Transverse colon (tissue), 4 donors: ENCODE data around the gene MTX1. TPM values are rescaled to one million over a fixed set of nuclear protein-coding genes. Genes with fewer than 3 reads are reported as not detected.
"Not testable (repeated sequence)": the region's sequence is repeated elsewhere in the genome, so short reads cannot be mapped to it uniquely, and the experiment has no call there.

ENCODE experiments used
- DNase-seq: peaks from one replicate; pipeline ENCODE4 v3.0.0-alpha.2; 2019
- H3K27ac ChIP-seq, 4 donors: fragments of 200-600 bp; sonication (generic); 2 replicates each; pipeline ENCODE4 v1.5.1; 2016 to 2018; ENCODE audit warnings: inconsistent platforms in 4 of 4
- H3K27me3 ChIP-seq: fragments of 200-600 bp; sonication (generic); 2 replicates; pipeline ENCODE4 v1.5.1; 2017; ENCODE audit warnings: inconsistent platforms
- H3K36me3 ChIP-seq, 4 donors: fragments of 200-600 bp; sonication (generic); 2 replicates each; pipeline ENCODE4 v1.5.1; 2017 to 2019; ENCODE audit warnings: inconsistent platforms in 4 of 4
- H3K4me1 ChIP-seq, 4 donors: fragments of 200-600 bp; sonication (generic); 2 replicates each; pipeline ENCODE4 v1.5.1; 2017 to 2020; ENCODE audit warnings: inconsistent platforms in 4 of 4
- H3K4me3 ChIP-seq, 4 donors: fragments of 200-600 bp; sonication (generic); 1 replicate in 1 of 4; 2 replicates in 3 of 4; pipeline versions ENCODE4 v1.5.1 to v1.6.1; 2017 to 2019; ENCODE audit warnings: inconsistent platforms in 4 of 4
- H3K9me3 ChIP-seq, 2 donors: fragments of 200-600 bp; sonication (generic); 2 replicates each; pipeline ENCODE4 v1.5.1; 2017 to 2019; ENCODE audit warnings: inconsistent platforms in 2 of 2
- CTCF ChIP-seq, 5 experiments: fragments of 200-600 bp in 3 of 5; fragments of 450-650 bp in 2 of 5; sonication (generic) in 3 of 5; IDR thresholded peaks; 1 replicate in 2 of 5; 2 replicates in 3 of 5; pipeline ENCODE4 v1.5.1; 2016 to 2017; ENCODE audit warnings: antibody characterized with exemption in 5 of 5, inconsistent platforms in 3 of 5, mild to moderate bottlenecking in 2 of 5, moderate library complexity in 1 of 5
- EP300 ChIP-seq: sonication (generic); formaldehyde crosslinking; IDR thresholded peaks from one replicate; pipeline ENCODE4 v1.6.1; 2017; ENCODE audit warnings: antibody characterized with exemption, low read depth
- POLR2A ChIP-seq: fragments of 450-650 bp; IDR thresholded peaks from one replicate; pipeline ENCODE4 v1.6.1; 2016; ENCODE audit warnings: antibody characterized with exemption, mild to moderate bottlenecking, moderate library complexity
- POLR2AphosphoS5 ChIP-seq, 3 donors: sonication (generic); formaldehyde crosslinking; IDR thresholded peaks; one replicate each; pipeline ENCODE4 v1.6.1; 2016; ENCODE audit warnings: antibody characterized with exemption in 3 of 3
- WGBS, 2 donors: methylation state at CpG; one replicate each; pipeline ENCODE4 v1.1.5; 2018; ENCODE audit warnings: low coverage in 1 of 2; 5-methylcytosine and 5-hydroxymethylcytosine counted together
- in situ Hi-C, 4 donors: fragments of 200-750 bp; cut with MboI; loops; one replicate each; pipeline versions ENCODE4 v1.15.0 to v1.15.1; 2017; ENCODE audit warnings: low sequenced_read_pairs in 3 of 4, low pct_ligation_motif_present in 1 of 4, low pct_unique_long_range_greater_than_20kb in 1 of 4
- intact Hi-C: fragments of 100-400 bp; cut with DNase I; formaldehyde crosslinking; loops from one replicate; pipeline ENCODE4 v1.15.1; 2023; ENCODE audit warnings: low total_unique reads
- total RNA-seq, 4 donors: library from RNA; depleted of rRNA; stranded (reverse); fragments of >200 nt; gene quantifications; one replicate each; pipeline ENCODE4 v1.1.0, GENCODE V29; 2016

The MTX1 gene
- total RNA-seq, 4 donors from 2014 or later: 24.3 to 64.0 (median 46.0) TPM

DNA sequence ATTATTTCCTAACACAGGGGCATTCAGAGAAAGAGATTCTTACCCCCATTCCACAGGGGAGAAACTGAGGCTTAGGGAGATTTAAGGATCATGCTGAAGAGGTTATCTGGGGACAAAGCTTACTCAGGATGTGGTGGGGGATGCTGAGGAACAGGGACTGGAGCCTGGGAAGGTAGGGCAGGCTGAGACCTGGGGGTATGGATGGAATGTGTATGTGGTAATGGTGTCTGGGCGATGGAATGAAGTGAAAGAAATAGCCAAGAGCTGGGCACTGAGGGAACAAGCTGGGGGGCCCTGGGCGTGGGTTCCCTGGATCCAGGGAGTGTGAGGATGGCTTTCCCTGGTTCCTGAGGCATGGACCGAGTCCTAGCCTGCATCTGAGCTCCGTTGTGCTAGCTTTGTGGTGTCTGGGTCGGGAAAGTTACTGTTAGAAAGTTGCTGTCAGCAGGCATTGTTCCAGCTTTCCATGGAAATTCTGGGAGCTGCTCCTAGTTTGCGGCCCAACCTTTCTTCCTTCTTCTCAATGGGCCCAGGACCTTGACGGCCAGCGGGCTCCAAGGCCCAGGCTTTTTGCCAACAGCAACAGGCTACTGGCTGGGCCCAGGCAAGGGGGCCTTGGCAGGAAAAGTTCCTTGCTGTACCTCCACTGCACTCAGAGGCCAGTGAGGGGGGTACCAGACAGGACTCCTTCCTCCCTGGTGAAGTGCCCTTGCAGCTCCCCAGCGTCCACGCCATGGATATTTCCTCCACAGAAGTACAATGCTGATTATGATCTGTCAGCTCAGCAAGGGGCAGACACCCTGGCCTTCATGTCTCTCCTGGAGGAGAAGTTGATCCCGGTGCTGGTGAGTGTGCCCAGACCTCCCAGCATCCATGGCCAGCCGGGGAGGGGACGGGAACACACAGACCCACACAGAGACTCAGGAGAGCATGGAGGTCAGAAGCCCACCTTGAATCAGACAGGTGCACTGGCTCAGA is 23.8 kb downstream of the MTX1 start:
- Histone ChIP-seq H3K36me3 (peaks cover 0 to 14% (median 7%) of the 10 kb centered on the region in 4 donors), H3K27ac (peak overlapping the region in 3 of 4 donors; percentile 29 to 69 (median 54)), H3K4me1 (peaks cover 0 to 11% (median 5%) of the 10 kb centered on the region in 4 donors)
- intact Hi-C loops, H3K9me3 ChIP-seq, DNase-seq, in situ Hi-C loops, H3K4me3 ChIP-seq, H3K27me3 ChIP-seq: not testable (repeated sequence)
- 49 to 100% methylated on average over 1 to 7 of the region's 13 CpGs for WGBS, 2 donors

DNA sequence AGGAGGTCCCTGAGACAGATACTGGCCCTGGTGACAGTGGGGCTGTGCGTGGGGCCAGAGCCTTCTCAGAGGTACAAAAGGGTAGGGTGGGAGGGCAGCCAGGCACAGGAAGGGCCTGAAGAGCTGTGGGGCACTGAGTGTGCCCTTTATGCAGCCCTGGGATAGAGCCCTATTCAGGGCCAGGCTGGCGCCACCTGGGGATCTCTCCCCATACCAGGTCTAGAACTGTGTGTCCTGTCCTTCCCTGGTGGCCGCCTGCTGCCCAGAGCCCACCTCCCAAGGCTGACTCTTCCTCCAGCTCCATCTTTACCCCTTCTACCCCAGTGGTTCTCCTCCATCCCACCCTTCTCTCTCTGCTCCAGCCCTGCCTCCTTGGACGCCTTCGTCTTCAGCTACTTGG is 25.0 kb downstream of the MTX1 start:
- WGBS, 2 donors: 93% methylated on average over 2 of the region's 5 CpGs; no CpG with 5 or more reads in 1 of the 2 donors
- in situ Hi-C loops, H3K4me3 ChIP-seq, H3K27ac ChIP-seq, H3K4me1 ChIP-seq, H3K9me3 ChIP-seq, H3K27me3 ChIP-seq, DNase-seq, intact Hi-C loops: not testable (repeated sequence)
- peaks cover 0 to 14% (median 7%) of the 10 kb centered on the region in 4 donors for H3K36me3 ChIP-seq

DNA sequence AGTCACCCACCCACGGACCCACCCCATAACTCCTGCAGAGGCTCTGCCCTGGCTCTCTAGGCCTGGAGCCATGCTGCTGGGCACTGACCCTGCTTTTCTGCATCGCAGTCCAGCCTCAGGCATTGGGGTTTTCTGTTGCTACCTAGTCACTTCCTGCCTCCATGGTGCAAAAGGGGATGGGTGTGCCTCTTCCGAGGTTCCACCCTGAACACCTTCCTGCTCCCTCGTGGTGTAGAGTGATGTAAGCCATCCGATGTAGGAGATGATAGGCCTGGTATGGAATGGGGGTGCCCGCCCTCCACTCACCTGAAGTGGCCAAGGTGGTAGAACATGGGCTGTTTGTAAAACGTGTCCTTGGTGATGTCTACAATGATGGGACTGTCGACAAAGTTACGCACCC is 26.9 kb downstream of the MTX1 start:
- peaks cover 0 to 14% (median 7%) of the 10 kb centered on the region in 4 donors for H3K36me3 ChIP-seq
- H3K27ac ChIP-seq, H3K9me3 ChIP-seq, DNase-seq, H3K4me1 ChIP-seq, H3K27me3 ChIP-seq, H3K4me3 ChIP-seq, in situ Hi-C loops, intact Hi-C loops: not testable (repeated sequence)
- WGBS, 2 donors: 94% methylated on average over 5 of the region's 9 CpGs; no CpG with 5 or more reads in 1 of the 2 donors

DNA sequence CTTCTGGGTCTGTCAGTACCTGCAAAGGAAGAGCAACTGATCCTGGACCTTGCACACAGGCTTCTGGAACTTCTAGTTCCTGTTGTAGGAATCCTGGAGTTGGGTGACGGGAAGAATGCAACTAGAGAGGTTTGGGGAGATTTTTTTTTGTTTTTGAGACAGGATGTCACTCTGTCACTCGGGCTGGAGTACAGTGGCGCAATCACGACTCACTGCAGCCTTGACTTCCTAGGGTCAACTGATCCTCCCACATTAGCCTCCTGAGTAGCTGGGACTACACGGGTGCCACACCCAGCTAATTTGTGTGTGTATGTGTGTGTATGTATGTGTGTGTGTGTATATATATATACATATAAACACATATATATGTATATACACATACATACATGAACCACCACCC is 28.0 kb downstream of the MTX1 start:
- intact Hi-C loops: no loop called here
- Histone ChIP-seq H3K27ac (no peak overlapping the region), H3K4me3 (no peak overlapping the region), H3K36me3 (peaks cover 0 to 14% (median 7%) of the 10 kb centered on the region in 4 donors), H3K4me1 (peaks cover 8 to 20% (median 10%) of the 10 kb centered on the region in 4 donors), H3K27me3 (no peaks in the 10 kb centered on the region), H3K9me3 (no peaks in the 10 kb centered on the region)
- in situ Hi-C loops: no loop called here
- 82% methylated on average over 5 of the region's 5 CpGs; no CpG with 5 or more reads in 1 of the 2 donors for WGBS, 2 donors
- DNase-seq: no peak
- TF ChIP-seq CTCF (IDR thresholded peaks at IDR 0.05): no peak
- no peak for TF ChIP-seq POLR2AphosphoS5 (IDR thresholded peaks at IDR 0.05)
- TF ChIP-seq EP300: no peak
- TF ChIP-seq POLR2A: no peak

- H3K9me3 ChIP-seq: no peaks in the 10 kb centered on the region
- in situ Hi-C loops: no loop called here
- intact Hi-C loops: no loop called here
Measured at GRCh38 chr1:155241069-155241679, 32.7 kb downstream of the MTX1 start.

More at GRCh38 chr1:155241069-155241679, 32.7 kb downstream of the MTX1 start:
- Histone ChIP-seq H3K36me3 (peaks cover 0 to 11% (median 5%) of the 10 kb centered on the region in 4 donors), H3K4me3 (peak overlapping the region in 3 of 4 donors; percentile 16 to 58 (median 28)), H3K27ac (peak overlapping the region; percentile 65 to 97 (median 78)), H3K27me3 (no peaks in the 10 kb centered on the region), H3K4me1 (peaks cover 20 to 46% (median 32%) of the 10 kb centered on the region in 4 donors)
- TF ChIP-seq EP300 (no peak), POLR2AphosphoS5 (IDR thresholded peaks at IDR 0.05) (peak; percentile 23 to 70 (median 37)), CTCF (IDR thresholded peaks at IDR 0.05) (no peak), POLR2A (no peak)
- peak; percentile 84 for DNase-seq
- 11% methylated on average over 4 of the region's 4 CpGs; no CpG with 5 or more reads in 1 of the 2 donors for WGBS, 2 donors
